SK-N-MC (cell line): ENCODE measurements around the gene AMOT.

Source experiments
- EZH2 ChIP-seq: fragments of 200-600 bp; sonication (generic); IDR thresholded peaks from one replicate; pipeline ENCODE4 v1.6.1; 2017; ENCODE audit warnings: antibody characterized with exemption
- FOXP2 ChIP-seq: optimal IDR thresholded peaks from 2 replicates; pipeline ENCODE3; 2011; ENCODE audit warnings: mild to moderate bottlenecking, moderate library complexity; ENCODE audit not compliant: insufficient read depth; ENCODE audit errors: extremely low read length, control extremely low read depth
- POLR2AphosphoS5 ChIP-seq: IDR thresholded peaks from 2 replicates; pipeline ENCODE4 v1.6.1; 2012; ENCODE audit warnings: mild to moderate bottlenecking, low read depth, low read length, borderline replicate concordance

- TF ChIP-seq EZH2 (no peak), POLR2AphosphoS5 (no peak), FOXP2 (no peak)
Measured at GRCh38 chrX:112841820-112842157, 1.2 kb upstream of the AMOT start.
